ENCODE data around the gene MAB21L1. TPM values are rescaled to one million over a fixed set of nuclear protein-coding genes. Genes with fewer than 3 reads are reported as not detected.

Gene MAB21L1
- total RNA-seq, 1 experiment from 2014 or later = not detected

GRCh38 chr13:35470671-35471661, 5.5 kb downstream of the MAB21L1 start:
- Histone ChIP-seq H3K79me2 (ENCODE audit: insufficient read depth, low read length) (no peaks in the 10 kb centered on the region), H3K4me2 (ENCODE audit: low read length) (no peak overlapping the region), H3K9me3 (ENCODE audit: control insufficient read depth in 1 of 2, insufficient read depth in 1 of 2, low read depth in 1 of 2, low read length in 2 of 2) (no peaks in the 10 kb centered on the region), H3K4me3 (replicated peaks in 1 of 2; ENCODE audit: low read depth in 1 of 2, low read length in 2 of 2) (no peak overlapping the region), H2AFZ (ENCODE audit: low read depth, low read length, poor library complexity, severe bottlenecking) (no peak overlapping the region), H3K9me2 (ENCODE audit: insufficient read depth) (no peaks in the 10 kb centered on the region), H3K36me3 (ENCODE audit: control insufficient read depth in 1 of 2, insufficient read depth in 2 of 2, low read length in 2 of 2) (no peaks in the 10 kb centered on the region), H3K9ac (ENCODE audit: low read length) (no peak overlapping the region), H3K27ac (ENCODE audit: low read depth, low read length) (no peak overlapping the region), H4K20me1 (ENCODE audit: insufficient read depth) (no peaks in the 10 kb centered on the region), H3K27me3 (ENCODE audit: insufficient read depth, low read length) (no peaks in the 10 kb centered on the region), H3K4me1 (ENCODE audit: control insufficient read depth in 1 of 2, insufficient read depth in 2 of 2, low read length in 2 of 2) (no peaks in the 10 kb centered on the region)
- no peak for DNase-seq (ENCODE audit: low read depth, low spot score)
- no peak for ATAC-seq
- no TSS peak for BruUV-seq (replicated peaks)
- ChIA-PET RAD21 (ENCODE audit: low non-redundant PET in 1 of 2, low total read pairs in 2 of 2, uncharacterized antibody in 2 of 2, unreplicated experiment in 2 of 2) (no interaction called here), POLR2A (no interaction called here), CTCF (no interaction called here)
- intact Hi-C loops (cut with micrococcal nuclease) = no loop called here
- TF ChIP-seq POLR2AphosphoS5 (IDR thresholded peaks at IDR 0.05; ENCODE audit: low read depth, low read length) (no peak), JUND (IDR thresholded peaks at IDR 0.05) (no peak), REST (IDR thresholded peaks at IDR 0.05; ENCODE audit: low read depth) (no peak), TCF7L2 (IDR thresholded peaks at IDR 0.05; ENCODE audit: borderline replicate concordance, extremely low read depth, insufficient read depth, insufficient read length) (no peak), CEBPB (IDR thresholded peaks at IDR 0.05; ENCODE audit: low read depth) (no peak), ATF3 (IDR thresholded peaks at IDR 0.05) (no peak), SP1 (IDR thresholded peaks at IDR 0.05; ENCODE audit: low read depth) (no peak), SIN3A (IDR thresholded peaks at IDR 0.05; ENCODE audit: low read depth) (no peak), CBX3 (IDR thresholded peaks at IDR 0.05; ENCODE audit: low read depth) (no peak), YY1 (IDR thresholded peaks at IDR 0.05; ENCODE audit: extremely low read depth, insufficient replicate concordance, low read depth, low read length) (no peak), FOSL1 (IDR thresholded peaks at IDR 0.05; ENCODE audit: low read depth) (no peak), ELF1 (IDR thresholded peaks at IDR 0.05; ENCODE audit: borderline replicate concordance, low read depth) (no peak), RAD21 (IDR thresholded peaks at IDR 0.05; ENCODE audit: low read depth) (no peak), POLR2A (IDR thresholded peaks at IDR 0.05; ENCODE audit: borderline replicate concordance, extremely low read depth, insufficient read depth, insufficient read length) (no peak), ZNF274 (IDR thresholded peaks at IDR 0.05; ENCODE audit: low read depth, low read length) (no peak), SRF (IDR thresholded peaks at IDR 0.05; ENCODE audit: low read depth) (no peak), ZFX (IDR thresholded peaks at IDR 0.05) (no peak)
- TF ChIP-seq, protein P1, sequence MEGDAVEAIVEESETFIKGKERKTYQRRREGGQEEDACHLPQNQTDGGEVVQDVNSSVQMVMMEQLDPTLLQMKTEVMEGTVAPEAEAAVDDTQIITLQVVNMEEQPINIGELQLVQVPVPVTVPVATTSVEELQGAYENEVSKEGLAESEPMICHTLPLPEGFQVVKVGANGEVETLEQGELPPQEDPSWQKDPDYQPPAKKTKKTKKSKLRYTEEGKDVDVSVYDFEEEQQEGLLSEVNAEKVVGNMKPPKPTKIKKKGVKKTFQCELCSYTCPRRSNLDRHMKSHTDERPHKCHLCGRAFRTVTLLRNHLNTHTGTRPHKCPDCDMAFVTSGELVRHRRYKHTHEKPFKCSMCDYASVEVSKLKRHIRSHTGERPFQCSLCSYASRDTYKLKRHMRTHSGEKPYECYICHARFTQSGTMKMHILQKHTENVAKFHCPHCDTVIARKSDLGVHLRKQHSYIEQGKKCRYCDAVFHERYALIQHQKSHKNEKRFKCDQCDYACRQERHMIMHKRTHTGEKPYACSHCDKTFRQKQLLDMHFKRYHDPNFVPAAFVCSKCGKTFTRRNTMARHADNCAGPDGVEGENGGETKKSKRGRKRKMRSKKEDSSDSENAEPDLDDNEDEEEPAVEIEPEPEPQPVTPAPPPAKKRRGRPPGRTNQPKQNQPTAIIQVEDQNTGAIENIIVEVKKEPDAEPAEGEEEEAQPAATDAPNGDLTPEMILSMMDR (IDR thresholded peaks at IDR 0.05 in 2 of 3, conservative IDR thresholded peaks at IDR 0.05 in 1 of 3; ENCODE audit: borderline replicate concordance in 1 of 3, insufficient read depth in 1 of 3, low read depth in 2 of 3, low read length in 2 of 3) = no peak
- TF ChIP-seq, protein P2, sequence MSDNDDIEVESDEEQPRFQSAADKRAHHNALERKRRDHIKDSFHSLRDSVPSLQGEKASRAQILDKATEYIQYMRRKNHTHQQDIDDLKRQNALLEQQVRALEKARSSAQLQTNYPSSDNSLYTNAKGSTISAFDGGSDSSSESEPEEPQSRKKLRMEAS (IDR thresholded peaks at IDR 0.05) = no peak
